ENCODE measurements around the gene DNAH17. TPM values are rescaled to one million over a fixed set of nuclear protein-coding genes. Genes with fewer than 3 reads are reported as not detected.

DNAH17 gene
- total RNA-seq, 1 experiment from 2014 or later: 0.18 TPM

- intact Hi-C loops (cut with micrococcal nuclease; ENCODE audit: unreplicated experiment) (no loop called here), in situ Hi-C loops (cut with HindIII; ENCODE audit: low pct_unique_long_range_greater_than_20kb, low sequenced_read_pairs) (no loop called here)
- Histone ChIP-seq H3K27me3 (ENCODE audit: control insufficient read depth, insufficient read depth, low read length) (no peaks in the 10 kb centered on the region), H3K27ac (ENCODE audit: low read length) (no peak overlapping the region), H3K4me1 (ENCODE audit: control insufficient read depth, insufficient read depth, low read length) (0 out of 2 replicates have a peak, but pooled peaks cover 3% of the 10 kb centered on the region), H3K9me3 (ENCODE audit: control insufficient read depth, insufficient read depth, low read depth, low read length) (no peaks in the 10 kb centered on the region), H3K36me3 (ENCODE audit: control insufficient read depth, insufficient read depth, low read length) (no peaks in the 10 kb centered on the region), H3K4me3 (ENCODE audit: low read depth in 2 of 2, low read length in 2 of 2) (no peak overlapping the region)
- CTCF ChIA-PET: no interaction called here
- POLR2A ChIA-PET: no interaction called here
- DNase-seq (ENCODE audit: low read depth, low spot score) (no peak), ATAC-seq (no peak)
- TF ChIP-seq REST (IDR thresholded peaks at IDR 0.05; ENCODE audit: insufficient read depth in 1 of 2, low read depth in 2 of 2, low read length in 1 of 2) (no peak), TCF7L2 (IDR thresholded peaks at IDR 0.05; ENCODE audit: low read depth, low read length) (no peak), SIN3A (IDR thresholded peaks at IDR 0.05; ENCODE audit: borderline replicate concordance, insufficient read depth, low read depth, low read length) (no peak), CTCF (IDR thresholded peaks at IDR 0.05) (no peak)
- no TSS peak for BruUV-seq (replicated peaks)
Measured at GRCh38 chr17:78507526-78507925, 69.7 kb downstream of the DNAH17 start.

GRCh38 chr17:78506454-78507309 lies 70.5 kb downstream of the DNAH17 start:
- H3K27ac ChIP-seq (ENCODE audit: low read length): no peak overlapping the region
- 0 out of 2 replicates have a peak, but pooled peaks cover 3% of the 10 kb centered on the region for H3K4me1 ChIP-seq (ENCODE audit: control insufficient read depth, insufficient read depth, low read length)
- BruUV-seq (replicated peaks): no TSS peak
- ATAC-seq: no peak
- in situ Hi-C loops (cut with HindIII; ENCODE audit: low pct_unique_long_range_greater_than_20kb, low sequenced_read_pairs) (no loop called here), intact Hi-C loops (cut with micrococcal nuclease; ENCODE audit: unreplicated experiment) (no loop called here)
- ChIA-PET POLR2A (no interaction called here), CTCF (no interaction called here)
- TF ChIP-seq POLR2AphosphoS5 (IDR thresholded peaks at IDR 0.05; ENCODE audit: low read depth, low read length): no peak
- TF ChIP-seq SIN3A (IDR thresholded peaks at IDR 0.05; ENCODE audit: borderline replicate concordance, insufficient read depth, low read depth, low read length): no peak
- no peak for TF ChIP-seq TCF7L2 (IDR thresholded peaks at IDR 0.05; ENCODE audit: low read depth, low read length)
- no peak for TF ChIP-seq REST (IDR thresholded peaks at IDR 0.05; ENCODE audit: insufficient read depth in 1 of 2, low read depth in 2 of 2, low read length in 1 of 2)
- no peak for TF ChIP-seq CTCF (IDR thresholded peaks at IDR 0.05)
- H3K4me3 ChIP-seq (ENCODE audit: low read depth in 2 of 2, low read length in 2 of 2): no peak overlapping the region
- DNase-seq (ENCODE audit: low read depth, low spot score): no peak
- H3K9me3 ChIP-seq (ENCODE audit: control insufficient read depth, insufficient read depth, low read depth, low read length): no peaks in the 10 kb centered on the region
- no peaks in the 10 kb centered on the region for H3K36me3 ChIP-seq (ENCODE audit: control insufficient read depth, insufficient read depth, low read length)
- no peaks in the 10 kb centered on the region for H3K27me3 ChIP-seq (ENCODE audit: control insufficient read depth, insufficient read depth, low read length)
